HG02798 (cell line): ENCODE measurements around the gene LIMS1.
"Not testable (repeated sequence)": the region's sequence is repeated elsewhere in the genome, so short reads cannot be mapped to it uniquely, and the experiment has no call there.

Experiments
- ATAC-seq: cut with Tn5 transposase; IDR thresholded peaks from one replicate; pipeline ENCODE4 v1.9.1; 2021; ENCODE audit warnings: mild to moderate bottlenecking; ENCODE audit not compliant: unreplicated experiment, poor library complexity

Gene LIMS1

DNA sequence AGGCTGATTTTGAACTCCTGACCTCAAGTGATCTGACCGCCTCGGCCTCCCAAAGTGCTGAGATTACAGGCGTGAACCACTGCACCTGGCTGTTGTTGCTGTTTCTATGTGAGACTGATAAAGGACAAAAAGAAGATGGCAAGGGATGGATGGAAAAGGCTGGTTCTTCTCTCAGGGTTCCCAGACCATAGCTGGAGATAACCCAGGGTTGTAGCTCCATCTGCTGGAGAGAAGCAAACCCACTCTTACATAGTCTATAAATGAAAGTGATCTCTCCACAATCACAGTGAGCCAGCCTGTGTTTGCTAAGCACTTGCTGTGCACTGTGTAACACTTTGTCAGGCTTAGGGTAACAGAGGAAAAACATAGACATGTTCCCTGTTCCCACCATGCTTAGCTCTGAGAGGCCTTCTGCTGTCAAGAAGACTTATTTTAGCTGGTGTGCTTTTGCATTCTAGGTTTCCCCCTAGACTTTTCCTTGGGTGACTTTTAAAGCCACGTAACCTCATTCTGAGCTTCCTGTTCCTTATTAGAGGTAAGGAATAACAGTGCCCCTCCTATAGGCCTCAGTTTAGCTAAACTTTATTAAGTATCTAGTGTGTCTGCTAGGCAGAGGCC, 49.7 kb downstream of the LIMS1 start:
- ATAC-seq: peak; percentile 75

DNA sequence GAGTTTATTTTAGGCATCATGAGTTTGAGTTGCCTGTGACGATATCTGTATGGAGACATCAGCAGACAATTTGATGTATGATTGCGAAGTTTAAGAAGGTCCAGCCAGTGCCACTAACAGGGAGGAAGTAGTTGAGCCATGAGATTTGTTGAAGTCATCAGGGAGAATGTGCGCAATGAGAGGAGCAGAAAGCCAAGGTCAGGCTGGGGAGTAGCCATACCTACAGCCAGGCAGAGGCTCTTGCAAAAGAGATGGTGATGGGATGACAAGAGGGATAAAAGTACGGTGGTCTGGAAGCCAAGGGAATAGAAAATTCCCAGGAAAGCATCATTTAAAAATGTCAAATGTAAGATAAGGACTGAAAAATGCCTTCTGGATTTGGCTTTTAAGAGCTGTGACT, 51.2 kb downstream of the LIMS1 start:
- ATAC-seq: no peak

DNA sequence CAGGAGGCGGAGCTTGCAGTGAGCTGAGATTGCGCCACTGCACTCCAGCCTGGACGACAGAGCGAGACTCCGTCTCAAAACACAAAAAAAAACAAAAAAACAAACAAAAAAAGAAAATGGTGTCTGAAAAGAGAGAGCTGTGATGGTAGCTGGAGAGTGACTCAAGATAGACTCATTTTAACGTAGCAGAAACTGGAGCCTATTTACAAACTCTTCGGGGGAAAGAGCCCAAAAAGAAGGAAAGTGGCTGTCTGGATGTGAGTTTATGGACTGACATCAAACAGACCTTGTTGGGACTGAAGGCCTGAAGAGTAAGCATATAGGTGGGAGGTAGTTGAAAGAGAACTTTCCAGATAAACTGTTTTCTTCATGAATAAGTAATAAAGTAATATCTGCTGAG, 51.8 kb downstream of the LIMS1 start:
- ATAC-seq: no peak

DNA sequence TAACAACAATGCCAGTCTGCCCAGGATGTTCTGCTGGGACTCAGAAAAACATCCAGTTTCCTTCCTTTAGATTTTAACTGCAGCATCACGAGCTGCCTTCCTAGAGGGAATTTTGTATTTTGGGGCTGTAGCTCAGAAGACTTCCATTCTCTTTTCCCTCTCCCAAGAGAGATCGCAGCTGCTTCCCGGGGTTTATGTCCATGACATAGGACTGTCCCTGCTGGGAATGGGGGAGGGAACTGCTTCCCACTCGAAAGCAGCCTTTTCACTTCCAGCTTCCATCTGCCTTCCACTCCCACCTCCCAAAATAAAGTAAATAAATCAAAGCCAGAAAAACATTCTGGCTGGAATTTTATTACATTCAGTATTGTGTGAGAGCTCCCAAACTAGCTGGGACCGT, 52.4 kb downstream of the LIMS1 start:
- ATAC-seq: no peak

DNA sequence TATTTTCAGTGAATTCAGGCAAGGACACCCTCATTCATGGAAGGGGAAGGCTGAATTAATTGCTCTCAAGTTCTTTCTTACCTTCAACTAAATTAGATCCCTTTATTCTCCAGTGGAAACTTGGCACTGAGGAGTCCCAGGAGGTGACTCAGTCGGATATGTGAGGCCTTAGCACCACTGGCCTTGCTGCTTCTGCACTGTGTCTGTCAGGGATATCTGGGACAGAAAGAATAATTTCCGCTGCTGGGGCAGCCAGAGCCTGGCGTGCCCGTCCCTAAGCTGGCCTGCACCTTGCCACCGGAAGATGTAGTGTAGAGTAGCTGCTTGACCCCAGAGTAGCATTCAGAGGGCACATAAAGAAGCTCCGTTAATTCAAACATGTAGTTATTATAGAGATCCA, 53.4 kb downstream of the LIMS1 start:
- no peak for ATAC-seq

DNA sequence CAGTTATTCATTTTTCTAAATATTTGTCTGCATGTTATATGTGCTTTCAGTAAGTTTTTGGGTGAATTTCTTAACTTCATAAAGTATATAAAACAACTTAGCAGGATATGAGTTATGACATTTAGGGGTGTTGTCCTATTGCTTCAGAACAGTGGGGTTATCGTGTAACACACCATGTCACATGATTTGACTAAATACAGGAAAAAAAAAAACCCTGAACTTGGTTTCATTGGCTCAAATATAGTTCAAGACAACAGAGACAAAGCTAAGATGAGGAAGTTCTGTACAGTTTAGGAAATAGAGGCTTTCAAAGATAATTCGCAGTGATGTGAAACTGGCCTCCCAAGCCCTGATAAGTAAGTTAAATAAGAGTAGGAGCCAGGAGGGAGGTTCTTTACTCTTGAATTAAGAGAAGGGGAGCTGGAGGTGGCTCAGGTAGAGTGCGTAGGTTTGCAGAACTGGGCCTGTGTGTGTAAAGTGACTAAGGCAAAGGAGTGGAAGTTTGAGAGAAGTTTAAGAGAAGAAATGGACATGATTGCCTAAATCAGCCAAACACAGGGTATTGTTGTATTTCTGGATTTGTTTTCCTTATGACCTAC, 53.9 kb downstream of the LIMS1 start:
- ATAC-seq: peak; percentile 34

DNA sequence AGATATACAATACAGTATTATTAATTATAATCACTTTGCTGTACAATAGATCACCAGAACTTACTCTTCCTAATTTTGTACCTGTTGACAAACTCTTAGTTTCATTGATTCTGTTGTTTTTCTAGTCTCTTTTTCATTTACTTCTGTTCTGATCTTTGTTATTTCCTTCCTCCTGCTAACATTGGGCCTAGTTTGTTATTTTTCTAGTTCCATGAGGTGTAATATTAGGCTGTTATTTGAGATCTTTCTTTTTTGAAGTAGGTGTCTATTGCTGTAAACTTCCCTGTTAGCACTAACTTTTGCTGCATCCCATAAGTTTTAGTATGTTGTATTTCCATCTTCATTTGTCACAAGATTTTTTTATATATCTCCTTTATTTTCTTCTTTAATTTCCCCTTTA, 55.1 kb downstream of the LIMS1 start:
- no peak for ATAC-seq

DNA sequence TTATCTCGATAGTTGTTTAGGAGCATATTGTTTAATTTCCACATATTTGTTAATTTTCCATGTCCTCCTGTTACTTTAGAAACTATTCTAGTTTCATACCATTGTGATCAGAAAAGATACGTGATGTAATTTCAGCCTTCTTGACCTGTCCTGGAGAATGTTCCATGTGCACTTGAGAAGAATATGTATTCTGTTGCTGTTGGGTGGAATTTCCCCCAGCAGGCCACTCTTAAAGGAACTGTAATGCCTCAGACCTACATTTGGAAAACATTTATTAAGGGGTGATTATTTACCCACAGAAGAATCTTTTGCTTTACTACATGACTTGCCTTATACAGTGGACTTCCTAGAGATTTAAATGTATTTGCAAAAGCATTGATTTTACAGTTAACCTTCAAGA, 55.5 kb downstream of the LIMS1 start:
- no peak for ATAC-seq

DNA sequence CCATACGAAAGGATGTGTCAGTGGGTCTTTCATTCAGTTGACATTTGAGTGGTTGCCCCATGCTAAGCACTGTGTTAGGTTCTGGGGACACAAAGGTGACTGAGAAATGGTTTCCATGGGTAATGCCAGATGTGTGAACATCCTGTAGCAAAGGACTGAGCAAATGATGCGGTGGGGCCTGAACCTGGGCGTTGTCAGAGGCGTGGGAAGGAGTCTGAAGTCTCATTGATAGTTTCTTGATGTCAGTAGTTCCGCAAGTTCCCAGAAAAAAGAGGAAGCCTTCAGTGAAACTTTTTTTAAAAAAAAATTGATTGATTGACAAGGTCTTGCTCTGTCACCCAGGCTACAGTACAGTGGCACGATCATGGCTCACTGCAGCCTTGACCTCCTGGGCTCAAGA, 56.9 kb downstream of the LIMS1 start:
- peak; percentile 43 for ATAC-seq

DNA sequence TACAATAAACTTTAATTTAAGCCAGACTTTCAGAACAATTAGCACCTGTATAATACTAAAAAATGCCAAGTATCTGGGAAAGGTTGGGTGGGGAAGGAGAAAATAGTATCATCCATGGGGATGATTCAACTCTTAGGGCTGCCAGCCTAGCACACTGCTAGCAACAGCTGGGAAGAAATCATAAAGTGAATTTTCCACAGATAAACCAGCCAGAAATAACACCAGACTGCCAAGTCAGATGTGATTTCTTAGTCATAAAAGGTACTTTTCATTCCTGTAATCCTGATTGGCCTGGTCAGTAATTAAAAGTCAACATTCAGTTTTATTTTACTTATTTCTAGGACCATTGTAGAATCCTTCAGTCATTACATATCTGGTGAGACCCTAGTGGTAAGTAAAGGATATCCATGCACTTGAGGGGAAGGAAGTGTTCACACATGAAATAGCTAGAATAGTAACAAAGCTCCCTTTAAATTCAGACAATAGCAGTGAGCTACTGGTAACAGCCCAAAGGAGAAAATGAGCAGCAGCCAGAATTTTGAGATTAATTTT, 59.4 kb downstream of the LIMS1 start:
- ATAC-seq: no peak

DNA sequence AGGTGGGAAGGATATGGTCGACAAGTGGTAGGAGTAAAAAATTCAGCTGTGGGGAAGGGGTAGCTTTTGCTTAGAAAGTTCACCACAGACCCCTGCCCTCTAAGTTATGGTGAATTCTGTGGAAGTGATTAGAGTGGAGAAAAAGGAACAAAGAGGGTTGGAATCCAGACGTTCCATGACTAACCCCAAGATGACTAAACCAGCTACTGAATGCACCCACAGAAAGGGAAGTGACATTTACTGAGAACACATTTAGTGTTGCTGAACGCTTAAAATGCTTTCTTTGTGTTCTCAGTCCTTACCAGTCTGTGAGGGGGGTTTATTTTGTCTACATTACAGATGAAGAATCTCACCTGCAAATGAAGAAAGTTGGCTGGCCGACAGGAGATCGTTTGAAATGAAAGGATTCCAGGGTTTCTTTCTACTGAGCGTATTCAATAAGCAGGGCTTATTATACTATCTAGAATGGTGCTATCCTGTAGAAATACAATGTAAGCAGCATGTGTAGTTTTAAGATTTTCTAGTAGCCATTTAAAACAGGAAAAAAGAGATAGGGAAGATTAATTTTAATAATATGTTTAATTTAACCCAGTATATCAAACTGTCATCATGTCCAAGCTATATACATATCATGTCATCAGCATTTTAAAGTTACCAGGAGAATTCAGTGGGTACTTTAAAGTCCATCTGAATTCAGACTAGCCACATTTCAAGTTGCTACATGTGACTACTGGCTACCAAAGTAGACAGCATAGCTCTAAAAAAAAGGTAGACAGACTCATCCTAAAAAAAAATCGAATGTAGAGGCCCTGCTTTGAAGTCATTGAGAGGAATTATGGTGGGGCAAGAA, 60.1 kb downstream of the LIMS1 start:
- ATAC-seq: peak; percentile 91

DNA sequence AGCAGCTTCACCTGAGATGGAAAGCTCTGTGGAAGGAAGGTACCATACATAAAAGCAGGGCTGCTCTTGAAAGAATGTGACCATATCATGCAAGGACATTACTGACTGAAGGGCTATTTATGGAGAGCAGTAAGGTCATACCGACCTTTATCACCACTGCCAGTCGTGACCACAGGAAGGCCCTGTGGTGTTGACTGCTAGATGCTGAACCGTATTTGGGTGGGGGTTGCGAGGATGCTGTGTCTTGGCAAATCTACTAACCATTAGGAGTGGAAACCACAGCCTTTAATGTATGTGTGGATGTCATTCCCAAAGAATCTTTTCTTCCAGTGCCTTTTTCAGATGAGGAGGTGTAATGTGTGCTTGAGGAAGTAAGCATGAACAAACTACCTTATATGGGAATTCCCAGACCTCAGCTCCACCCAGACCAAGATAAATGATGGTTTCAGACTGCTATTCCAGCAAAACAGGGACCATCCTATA, 60.8 kb downstream of the LIMS1 start:
- ATAC-seq: peak; percentile 62

DNA sequence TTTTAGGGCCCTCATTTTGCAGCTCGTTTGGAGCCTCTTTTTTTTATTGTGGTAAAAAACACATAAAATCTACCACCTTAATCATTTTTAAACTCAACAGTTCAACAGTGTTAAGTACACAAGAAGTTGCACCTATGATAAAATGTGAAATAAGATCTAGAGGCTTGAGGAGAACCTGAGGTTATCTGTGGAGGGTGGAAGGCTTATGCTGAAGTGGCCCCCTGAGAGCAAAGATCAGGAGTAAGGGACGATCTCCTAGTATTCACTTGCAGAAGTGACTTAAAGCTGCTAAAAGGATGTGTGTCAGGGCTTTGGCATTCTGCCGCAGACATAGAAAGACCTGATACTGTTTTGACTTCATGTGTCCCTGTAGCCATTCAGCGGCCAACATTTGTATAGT, 61.5 kb downstream of the LIMS1 start:
- not testable (repeated sequence) for ATAC-seq

DNA sequence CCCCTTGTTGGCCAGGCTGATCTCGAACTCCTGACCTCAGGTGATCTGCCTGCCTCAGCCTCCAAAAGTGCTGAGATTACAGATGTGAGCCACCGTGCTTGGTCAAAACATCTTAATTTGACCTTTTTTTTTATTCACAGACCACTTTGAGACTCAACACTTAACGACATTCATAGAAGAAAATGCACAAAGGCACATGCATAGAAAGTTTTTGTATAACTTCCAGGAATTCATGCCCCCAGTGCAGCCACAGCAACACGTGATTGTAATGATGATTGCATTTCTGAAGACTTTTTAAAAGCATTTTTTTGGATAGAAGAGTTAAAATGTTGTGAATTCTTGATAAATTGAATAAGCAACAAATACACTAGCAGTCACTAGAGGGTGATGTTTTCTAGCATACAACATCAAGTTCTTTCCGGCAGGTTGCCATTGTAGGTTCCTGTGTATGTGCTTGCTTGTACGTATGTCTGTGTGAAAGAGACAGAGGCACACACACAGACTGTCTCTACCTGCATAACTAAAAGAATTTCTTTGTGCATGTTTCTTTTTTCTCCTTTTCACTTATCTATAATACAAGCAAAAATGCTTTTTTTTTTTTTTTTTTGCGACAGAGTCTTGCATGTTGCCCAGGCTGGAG, 63.0 kb downstream of the LIMS1 start:
- ATAC-seq: not testable (repeated sequence)

DNA sequence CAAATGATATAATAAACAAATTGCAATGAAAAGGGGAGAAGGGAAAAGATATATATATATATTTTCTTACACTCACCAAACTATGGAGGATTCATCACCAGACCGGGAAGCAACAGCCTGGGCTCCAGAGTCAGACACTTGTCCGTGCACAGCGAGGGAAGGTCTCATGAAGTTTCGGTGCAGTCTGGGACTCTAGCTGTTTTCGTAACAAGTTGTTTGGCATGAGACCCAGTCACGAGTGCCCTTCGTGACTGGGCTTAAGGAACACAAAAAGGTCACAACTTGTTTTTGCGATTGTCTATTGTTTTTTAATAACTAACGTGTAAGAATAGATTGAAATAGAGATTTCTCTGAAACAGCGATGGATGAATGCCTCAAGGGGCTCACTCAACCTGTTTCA, 66.9 kb downstream of the LIMS1 start:
- not testable (repeated sequence) for ATAC-seq

DNA sequence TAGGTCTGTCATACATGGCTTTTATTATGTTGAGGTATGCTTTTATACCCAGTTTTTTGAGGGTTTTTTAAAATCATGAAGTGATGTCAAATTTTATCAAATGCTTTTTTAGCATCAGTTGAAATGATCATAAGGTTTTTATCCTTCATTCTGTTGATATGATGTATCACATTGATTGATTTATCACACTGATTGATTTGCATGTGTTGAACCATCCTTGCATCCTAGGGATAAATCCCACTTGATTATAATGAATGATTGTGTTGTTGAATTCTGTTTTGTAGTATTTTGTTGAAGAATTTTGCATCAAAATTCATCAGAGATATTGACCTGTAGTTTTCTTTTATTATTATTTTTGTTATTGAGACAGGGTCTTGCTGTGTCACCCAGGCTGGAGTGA, 68.2 kb downstream of the LIMS1 start:
- no peak for ATAC-seq

DNA sequence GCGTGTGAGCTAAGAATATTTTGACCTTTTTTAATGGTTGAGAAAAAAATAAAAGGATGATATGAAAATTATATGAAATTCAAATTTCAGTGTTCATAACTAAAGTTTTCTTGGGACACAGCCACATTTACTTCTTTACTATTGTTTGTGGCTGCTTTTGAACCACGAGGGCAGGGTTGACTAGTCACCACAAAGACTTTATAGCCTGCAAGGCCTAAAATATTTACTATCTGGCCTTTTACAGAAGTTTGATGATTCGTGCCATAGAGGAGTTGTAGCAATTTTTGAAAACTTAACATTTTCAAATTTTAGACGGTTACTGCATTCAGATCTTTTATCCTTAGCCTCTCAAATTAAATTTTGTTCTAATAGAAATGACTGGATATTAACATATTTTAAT, 69.9 kb downstream of the LIMS1 start:
- no peak for ATAC-seq

DNA sequence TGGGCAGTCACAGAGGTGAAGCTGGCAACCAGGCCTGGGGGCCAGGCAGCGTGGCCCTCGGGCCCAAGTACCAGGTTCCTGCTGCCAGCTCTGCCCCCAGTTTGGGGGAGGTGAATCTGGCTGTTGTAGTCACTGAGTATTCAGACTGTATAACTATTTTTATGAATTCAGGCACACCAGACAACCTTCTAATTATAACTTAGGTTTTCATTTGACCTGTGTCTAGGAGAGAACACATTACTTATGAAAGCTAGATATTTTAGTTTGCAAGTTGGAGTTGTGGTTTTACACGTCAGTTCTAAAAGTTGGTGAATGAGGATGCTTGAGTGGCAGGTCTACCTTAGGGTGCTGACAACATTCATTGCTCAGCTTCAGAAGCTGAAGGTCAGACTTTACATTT, 71.7 kb downstream of the LIMS1 start:
- ATAC-seq: peak; percentile 73

DNA sequence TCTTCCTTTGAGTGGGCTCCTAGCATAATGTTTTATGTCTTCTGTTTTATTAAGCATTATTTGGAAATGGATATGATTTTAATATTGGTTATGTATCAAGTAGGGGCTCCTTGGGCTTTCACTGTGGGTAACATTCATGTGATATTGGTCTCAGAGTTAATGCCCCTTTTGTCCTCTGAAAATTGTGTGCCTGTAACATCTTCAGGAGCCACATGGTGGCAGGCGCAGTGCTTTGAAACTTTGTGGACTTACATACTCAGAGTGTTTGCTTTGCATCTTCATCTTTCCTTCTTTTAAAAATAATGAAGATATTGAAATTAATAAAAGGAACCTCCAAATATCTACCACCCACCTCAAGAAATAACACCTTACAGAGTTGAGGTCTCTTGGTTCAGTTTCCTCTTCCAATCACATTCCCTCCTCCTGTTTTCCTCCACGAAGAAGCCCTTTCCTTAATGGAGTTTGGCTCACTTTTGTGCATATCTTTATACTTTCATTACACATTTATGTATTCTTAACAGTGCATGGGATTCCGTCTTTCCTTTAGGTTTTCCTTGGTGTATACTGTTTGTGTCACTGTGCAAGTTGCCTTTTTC, 73.5 kb downstream of the LIMS1 start:
- ATAC-seq: no peak

DNA sequence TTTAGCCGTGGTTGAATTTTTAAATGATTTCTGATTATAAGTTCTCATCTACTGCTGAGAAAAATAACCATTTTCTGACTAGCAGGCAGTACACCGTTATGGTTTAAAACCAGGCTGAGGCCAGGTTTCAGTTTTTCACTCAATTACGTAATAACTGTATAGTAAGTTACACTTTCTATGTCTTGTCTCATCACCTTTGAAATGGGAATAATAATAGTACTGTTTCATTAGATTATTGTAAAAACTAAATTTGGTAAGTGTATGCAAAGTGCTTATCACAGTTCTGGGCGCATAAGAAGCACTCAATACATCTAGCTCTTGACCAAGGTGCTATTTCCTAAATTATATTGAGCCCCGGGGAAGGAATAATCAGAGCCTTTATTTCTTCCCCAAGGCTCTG, 76.8 kb downstream of the LIMS1 start:
- ATAC-seq: no peak
